OCI-LY7 (cell line): ENCODE measurements around the gene MTHFSD. TPM values are rescaled to one million over a fixed set of nuclear protein-coding genes. Genes with fewer than 3 reads are reported as not detected.

ENCODE experiments used
- BruUV-seq: library from RNA; stranded (reverse); fragments of 400-500 nt; replicated peaks from 2 replicates; lab custom pipeline; 2021; lab: Mats Ljungman, UMichigan
- CTCF ChIA-PET: fragments of 300-600 bp; sonication (Branson Sonifier 250); formaldehyde crosslinking; loops from one replicate; lab custom pipeline; 2022; ENCODE audit warnings: antibody characterized with exemption; ENCODE audit not compliant: unreplicated experiment; lab: Charles Lee
- POLR2A ChIA-PET: fragments of 300-600 bp; sonication (Branson Sonifier 250); formaldehyde crosslinking; loops from one replicate; lab custom pipeline; 2022; ENCODE audit warnings: antibody characterized with exemption; lab: Charles Lee
- DNase-seq: peaks from one replicate; pipeline ENCODE4 v3.0.0-alpha.2; 2015; ENCODE audit warnings: low spot score
- H2AFZ ChIP-seq: fragments of 200-600 bp; sonication (generic), shearing (Covaris generic); 2 replicates; pipeline ENCODE4 v1.6.1; 2014; ENCODE audit warnings: mild to moderate bottlenecking, antibody characterized with exemption, low read length, moderate library complexity
- H3K27ac ChIP-seq: fragments of 200-600 bp; sonication (generic); 2 replicates; pipeline ENCODE4 v1.5.1; 2014; ENCODE audit warnings: mixed run types, low read depth, mild to moderate bottlenecking, moderate library complexity, low read length, inconsistent platforms; ENCODE audit not compliant: poor library complexity, severe bottlenecking
- H3K36me3 ChIP-seq: fragments of 200-600 bp; sonication (generic); 2 replicates; pipeline ENCODE4 v1.6.1; 2014; ENCODE audit warnings: mild to moderate bottlenecking, antibody characterized with exemption, low read length, moderate library complexity, mixed read lengths; ENCODE audit not compliant: insufficient read depth
- H3K4me1 ChIP-seq: fragments of 200-600 bp; sonication (generic); 2 replicates; pipeline ENCODE4 v1.5.1; 2014; ENCODE audit warnings: mild to moderate bottlenecking, low read length; ENCODE audit not compliant: insufficient read depth, poor library complexity, severe bottlenecking
- H3K4me2 ChIP-seq: fragments of 200-600 bp; sonication (generic); 2 replicates; pipeline ENCODE4 v1.6.1; 2014; ENCODE audit warnings: mild to moderate bottlenecking, low read length
- H3K4me3 ChIP-seq: fragments of 200-600 bp; sonication (generic); 2 replicates; pipeline ENCODE4 v1.5.1; 2014; ENCODE audit warnings: mild to moderate bottlenecking, low read depth, low read length; ENCODE audit not compliant: poor library complexity, severe bottlenecking
- H3K79me2 ChIP-seq: fragments of 200-600 bp; sonication (generic); 2 replicates; pipeline ENCODE4 v1.6.1; 2016; ENCODE audit warnings: low read depth, mild to moderate bottlenecking, low read length, moderate library complexity, mixed read lengths; ENCODE audit not compliant: insufficient read depth
- H3K9me2 ChIP-seq: fragments of 200-600 bp; sonication (generic); 2 replicates; pipeline ENCODE4 v1.6.1; 2016; ENCODE audit warnings: mild to moderate bottlenecking, low read length, mixed read lengths; ENCODE audit not compliant: insufficient read depth
- H3K9me3 ChIP-seq: fragments of 200-600 bp; sonication (generic); 2 replicates; pipeline ENCODE4 v1.6.1; 2014; ENCODE audit warnings: mild to moderate bottlenecking, mixed run types, low read length, mixed read lengths
- H4K20me1 ChIP-seq: fragments of 200-600 bp; sonication (generic); 2 replicates; pipeline ENCODE4 v1.6.1; 2014; ENCODE audit warnings: mild to moderate bottlenecking, antibody characterized with exemption, low read length, moderate library complexity, mixed read lengths; ENCODE audit not compliant: insufficient read depth
- CTCF ChIP-seq: fragments of 200-600 bp; sonication (generic); conservative IDR thresholded peaks from 2 replicates; pipeline ENCODE4 v1.5.1; 2014; ENCODE audit warnings: mild to moderate bottlenecking, antibody characterized with exemption, low read length, moderate library complexity, mixed read lengths
- EZH2phosphoT487 ChIP-seq: fragments of 200-600 bp; sonication (generic); IDR thresholded peaks from 2 replicates; pipeline ENCODE4 v1.6.1; 2018; ENCODE audit warnings: low read depth, borderline replicate concordance, mild to moderate bottlenecking, mixed run types, antibody characterized with exemption, low read length, moderate library complexity, mixed read lengths
- intact Hi-C: fragments of 100-400 bp; cut with micrococcal nuclease; formaldehyde crosslinking; loops from one replicate; pipeline ENCODE4 v1.10.0; 2022; ENCODE audit not compliant: unreplicated experiment
- total RNA-seq, 2 experiments: library from RNA; depleted of rRNA in 1 of 2; stranded (reverse); fragments of >200 nt in 1 of 2; shearing (Covaris generic) in 1 of 2; gene quantifications; 2 replicates each; pipeline ENCODE4 v1.2.3, GENCODE V29; 2014 to 2022

MTHFSD gene
- total RNA-seq, 2 experiments from 2014 or later: 12.2 to 26.0 TPM

- no peak for TF ChIP-seq EZH2phosphoT487
- TF ChIP-seq CTCF: no peak
- Histone ChIP-seq H3K79me2 (no peaks in the 10 kb centered on the region), H3K4me2 (no peak overlapping the region), H3K4me1 (no peaks in the 10 kb centered on the region), H2AFZ (no peak overlapping the region), H3K27ac (no peak overlapping the region), H3K4me3 (no peak overlapping the region), H3K9me2 (no peaks in the 10 kb centered on the region), H3K9me3 (no peaks in the 10 kb centered on the region), H4K20me1 (no peaks in the 10 kb centered on the region), H3K36me3 (no peaks in the 10 kb centered on the region)
- CTCF ChIA-PET: no interaction called here
- no TSS peak for BruUV-seq
- intact Hi-C loops: no loop called here
- POLR2A ChIA-PET: no interaction called here
- no peak for DNase-seq
Measured at GRCh38 chr16:86587487-86587886, 32.5 kb upstream of the MTHFSD start.

- H3K9me3 ChIP-seq: no peaks in the 10 kb centered on the region
- no TSS peak for BruUV-seq
- H4K20me1 ChIP-seq: no peaks in the 10 kb centered on the region
- no peaks in the 10 kb centered on the region for H3K36me3 ChIP-seq
- intact Hi-C loops: no loop called here
- H3K27ac ChIP-seq: no peak overlapping the region
- no peaks in the 10 kb centered on the region for H3K9me2 ChIP-seq
- no peak overlapping the region for H3K4me3 ChIP-seq
- H3K4me2 ChIP-seq: no peak overlapping the region
- ChIA-PET CTCF (no interaction called here), POLR2A (no interaction called here)
- H3K79me2 ChIP-seq: no peaks in the 10 kb centered on the region
- no peak for TF ChIP-seq CTCF
- no peak for TF ChIP-seq EZH2phosphoT487
- no peak overlapping the region for H2AFZ ChIP-seq
- DNase-seq: no peak
- no peaks in the 10 kb centered on the region for H3K4me1 ChIP-seq
Measured at GRCh38 chr16:86585821-86586611, 31.0 kb upstream of the MTHFSD start.
